Measurements from ENCODE around the gene BAX. TPM values are rescaled to one million over a fixed set of nuclear protein-coding genes. Genes with fewer than 3 reads are reported as not detected.

Gene BAX
- total RNA-seq, 1 experiment from 2014 or later = 141 TPM

DNA sequence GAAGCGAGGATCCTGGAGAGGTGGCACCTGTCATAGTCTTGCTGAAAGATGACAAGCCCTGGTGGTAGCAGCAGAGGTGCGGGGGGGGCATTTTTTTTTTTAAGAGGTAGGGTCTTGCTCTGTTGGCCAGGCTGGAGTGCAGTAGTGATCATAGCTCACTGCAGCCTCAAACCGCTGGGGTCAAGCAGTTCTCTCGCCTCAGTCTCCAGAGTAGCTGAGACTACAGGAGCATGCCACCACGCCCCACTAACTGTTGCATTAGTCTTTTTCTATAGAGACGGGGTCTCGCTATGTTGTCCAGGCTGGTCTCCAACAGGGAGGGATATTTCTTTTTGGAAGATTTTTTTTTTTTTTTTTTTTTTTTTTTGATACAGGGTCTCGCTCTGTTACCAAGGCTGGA, 3.3 kb downstream of the BAX start:
- BruUV-seq (replicated peaks) = no TSS peak
- DNase-seq = no peak
- no peak overlapping the region for H3K4me3 Mint-ChIP-seq (ENCODE audit: low read depth, unreplicated experiment)
- no peak overlapping the region for H3K27ac Mint-ChIP-seq (ENCODE audit: unreplicated experiment)
- TF ChIP-seq, protein P1, sequence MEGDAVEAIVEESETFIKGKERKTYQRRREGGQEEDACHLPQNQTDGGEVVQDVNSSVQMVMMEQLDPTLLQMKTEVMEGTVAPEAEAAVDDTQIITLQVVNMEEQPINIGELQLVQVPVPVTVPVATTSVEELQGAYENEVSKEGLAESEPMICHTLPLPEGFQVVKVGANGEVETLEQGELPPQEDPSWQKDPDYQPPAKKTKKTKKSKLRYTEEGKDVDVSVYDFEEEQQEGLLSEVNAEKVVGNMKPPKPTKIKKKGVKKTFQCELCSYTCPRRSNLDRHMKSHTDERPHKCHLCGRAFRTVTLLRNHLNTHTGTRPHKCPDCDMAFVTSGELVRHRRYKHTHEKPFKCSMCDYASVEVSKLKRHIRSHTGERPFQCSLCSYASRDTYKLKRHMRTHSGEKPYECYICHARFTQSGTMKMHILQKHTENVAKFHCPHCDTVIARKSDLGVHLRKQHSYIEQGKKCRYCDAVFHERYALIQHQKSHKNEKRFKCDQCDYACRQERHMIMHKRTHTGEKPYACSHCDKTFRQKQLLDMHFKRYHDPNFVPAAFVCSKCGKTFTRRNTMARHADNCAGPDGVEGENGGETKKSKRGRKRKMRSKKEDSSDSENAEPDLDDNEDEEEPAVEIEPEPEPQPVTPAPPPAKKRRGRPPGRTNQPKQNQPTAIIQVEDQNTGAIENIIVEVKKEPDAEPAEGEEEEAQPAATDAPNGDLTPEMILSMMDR (IDR thresholded peaks at IDR 0.05; ENCODE audit: unreplicated experiment) = no peak
- peaks cover 47% of the 10 kb centered on the region for H3K4me1 Mint-ChIP-seq (ENCODE audit: low read depth, unreplicated experiment)
- H3K9me3 Mint-ChIP-seq (ENCODE audit: low read depth, unreplicated experiment) = no peaks in the 10 kb centered on the region
- CTCF ChIA-PET = interaction anchor here (0.7 kb wide), 1 partner anchor 147 kb away, joined by 8 read pairs; no protein-coding TSS in a partner anchor
- intact Hi-C loops (cut with micrococcal nuclease; ENCODE audit: unreplicated experiment) = no loop called here
- no peaks in the 10 kb centered on the region for H3K27me3 Mint-ChIP-seq (ENCODE audit: unreplicated experiment)
- peaks cover 87% of the 10 kb centered on the region for H3K36me3 Mint-ChIP-seq (ENCODE audit: insufficient read depth, unreplicated experiment)

DNA sequence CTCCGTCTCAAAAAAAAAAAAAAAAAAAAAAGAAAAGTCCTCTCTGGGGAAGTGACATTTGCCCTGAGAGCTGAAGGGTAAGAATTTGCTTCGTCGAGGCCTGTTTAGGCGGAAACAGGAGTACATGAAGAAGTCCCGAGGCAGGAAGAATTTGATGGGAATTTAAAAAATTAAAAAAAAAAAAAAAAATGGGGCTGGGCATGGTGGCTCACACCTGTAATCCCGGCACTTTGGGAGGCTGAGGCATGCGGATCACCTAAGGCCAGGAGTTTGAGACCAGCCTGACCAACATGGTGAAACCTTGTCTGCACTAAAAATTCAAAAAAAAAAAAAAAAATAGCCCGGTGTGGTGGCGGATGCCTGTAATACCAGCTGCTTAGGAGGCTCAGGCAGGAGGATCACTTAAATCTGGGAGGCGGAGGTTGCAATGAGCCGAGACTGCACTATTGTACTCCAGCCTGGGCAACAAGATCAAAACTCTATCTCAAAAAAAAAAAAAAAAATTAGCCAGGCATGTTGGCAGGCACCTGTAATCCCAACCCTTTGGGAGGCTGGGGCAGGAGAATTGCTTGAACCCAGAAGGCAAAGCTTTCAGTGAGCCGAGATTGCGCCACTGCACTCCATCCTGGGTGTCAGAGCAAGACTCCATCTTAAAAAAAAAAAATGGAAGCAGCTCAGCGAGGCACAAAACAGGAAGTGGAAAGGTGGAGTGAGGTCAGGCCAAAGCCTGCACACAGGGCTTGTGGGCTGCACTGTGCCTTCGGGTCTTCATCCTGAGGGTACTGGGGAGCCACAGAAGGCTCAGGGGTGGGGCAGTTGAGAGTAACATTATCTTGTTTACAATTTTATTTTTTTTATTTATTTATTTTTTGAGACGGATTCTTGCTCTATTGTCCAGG, 4.9 kb downstream of the BAX start:
- BruUV-seq (replicated peaks) = no TSS peak
- H3K27me3 Mint-ChIP-seq (ENCODE audit: unreplicated experiment) = no peaks in the 10 kb centered on the region

DNA sequence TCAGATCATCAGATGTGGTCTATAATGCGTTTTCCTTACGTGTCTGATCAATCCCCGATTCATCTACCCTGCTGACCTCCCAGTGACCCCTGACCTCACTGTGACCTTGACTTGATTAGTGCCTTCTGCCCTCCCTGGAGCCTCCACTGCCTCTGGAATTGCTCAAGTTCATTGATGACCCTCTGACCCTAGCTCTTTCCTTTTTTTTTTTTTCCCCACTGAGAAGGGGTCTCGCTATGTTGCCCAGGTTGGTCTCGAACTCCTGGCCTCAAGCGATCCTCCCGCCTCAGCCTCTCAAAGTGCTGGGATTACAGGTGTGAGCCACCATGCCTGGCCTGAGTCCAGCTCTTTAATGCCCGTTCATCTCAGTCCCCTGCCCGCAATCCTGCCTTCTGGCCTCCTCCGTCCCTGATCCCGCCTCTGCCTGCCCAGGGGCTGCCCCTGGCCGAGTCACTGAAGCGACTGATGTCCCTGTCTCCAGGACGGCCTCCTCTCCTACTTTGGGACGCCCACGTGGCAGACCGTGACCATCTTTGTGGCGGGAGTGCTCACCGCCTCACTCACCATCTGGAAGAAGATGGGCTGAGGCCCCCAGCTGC, 6.5 kb downstream of the BAX start:
- Mint-ChIP-seq H3K4me3 (ENCODE audit: low read depth, unreplicated experiment) (peak overlapping the region; percentile 98), H3K27me3 (ENCODE audit: unreplicated experiment) (no peaks in the 10 kb centered on the region), H3K36me3 (ENCODE audit: insufficient read depth, unreplicated experiment) (peaks cover 95% of the 10 kb centered on the region), H3K27ac (ENCODE audit: unreplicated experiment) (peak overlapping the region; percentile 99), H3K4me1 (ENCODE audit: low read depth, unreplicated experiment) (peaks cover 60% of the 10 kb centered on the region), H3K9me3 (ENCODE audit: low read depth, unreplicated experiment) (no peaks in the 10 kb centered on the region)
- no TSS peak for BruUV-seq (replicated peaks)
- TF ChIP-seq, protein P1 (IDR thresholded peaks at IDR 0.05; ENCODE audit: unreplicated experiment) = no peak
- no peak for DNase-seq
- CTCF ChIA-PET = interaction anchor here (0.7 kb wide), 1 partner anchor 504 kb away, joined by 4 read pairs; no protein-coding TSS in a partner anchor
- intact Hi-C loops (cut with micrococcal nuclease; ENCODE audit: unreplicated experiment) = no loop called here

More for the DNA sequence above, 4.9 kb downstream of the BAX start:
- CTCF ChIA-PET = no interaction called here
- intact Hi-C loops (cut with micrococcal nuclease; ENCODE audit: unreplicated experiment) = no loop called here
- TF ChIP-seq, protein P1 (IDR thresholded peaks at IDR 0.05; ENCODE audit: unreplicated experiment) = no peak
- Mint-ChIP-seq H3K36me3 (ENCODE audit: insufficient read depth, unreplicated experiment) (peaks cover 95% of the 10 kb centered on the region), H3K9me3 (ENCODE audit: low read depth, unreplicated experiment) (no peaks in the 10 kb centered on the region), H3K4me1 (ENCODE audit: low read depth, unreplicated experiment) (peaks cover 56% of the 10 kb centered on the region), H3K27ac (ENCODE audit: unreplicated experiment) (peak overlapping the region; percentile 37), H3K4me3 (ENCODE audit: low read depth, unreplicated experiment) (no peak overlapping the region)
- DNase-seq = no peak

DNA sequence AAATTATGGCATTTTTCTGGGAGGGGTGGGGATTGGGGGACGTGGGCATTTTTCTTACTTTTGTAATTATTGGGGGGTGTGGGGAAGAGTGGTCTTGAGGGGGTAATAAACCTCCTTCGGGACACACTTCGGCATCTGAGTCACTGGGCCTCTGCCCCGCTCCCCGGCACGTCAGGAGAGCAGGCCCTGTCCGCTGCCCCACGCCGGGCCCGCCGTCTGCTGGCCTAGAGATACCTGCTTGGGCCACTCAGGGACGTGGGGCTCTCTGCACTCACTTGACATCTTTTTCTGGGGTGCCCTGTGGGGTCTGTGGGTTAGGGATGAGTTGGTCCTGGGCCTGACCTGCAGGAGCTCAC, 7.0 kb downstream of the BAX start:
- no peaks in the 10 kb centered on the region for H3K27me3 Mint-ChIP-seq (ENCODE audit: unreplicated experiment)
- CTCF ChIA-PET = interaction anchor here (0.7 kb wide), 1 partner anchor 504 kb away, joined by 4 read pairs; no protein-coding TSS in a partner anchor
- peak overlapping the region; percentile 99 for H3K27ac Mint-ChIP-seq (ENCODE audit: unreplicated experiment)
- TF ChIP-seq, protein P1 (IDR thresholded peaks at IDR 0.05; ENCODE audit: unreplicated experiment) = no peak
- no peak for DNase-seq
- BruUV-seq (replicated peaks) = no TSS peak
- H3K36me3 Mint-ChIP-seq (ENCODE audit: insufficient read depth, unreplicated experiment) = peaks cover 97% of the 10 kb centered on the region
- H3K4me1 Mint-ChIP-seq (ENCODE audit: low read depth, unreplicated experiment) = peaks cover 55% of the 10 kb centered on the region
- peak overlapping the region; percentile 98 for H3K4me3 Mint-ChIP-seq (ENCODE audit: low read depth, unreplicated experiment)
- intact Hi-C loops (cut with micrococcal nuclease; ENCODE audit: unreplicated experiment) = no loop called here
- no peaks in the 10 kb centered on the region for H3K9me3 Mint-ChIP-seq (ENCODE audit: low read depth, unreplicated experiment)
